HepG2 (cell line): ENCODE results near the gene PPP4C. TPM values are rescaled to one million over a fixed set of nuclear protein-coding genes. Genes with fewer than 3 reads are reported as not detected.

Experiments used
- DMAP1 ChIP-seq: IDR thresholded peaks from 2 replicates; pipeline ENCODE4 v1.6.1; 2016
- PTBP1 ChIP-seq: fragments of 200-400 bp; formaldehyde crosslinking; IDR thresholded peaks from 2 replicates; pipeline ENCODE4 v1.6.1; 2018; ENCODE audit warnings: low read length, low read depth; ENCODE audit not compliant: poor library complexity, severe bottlenecking
- ZNF572 ChIP-seq: sonication (generic); formaldehyde crosslinking; IDR thresholded peaks from 2 replicates; pipeline ENCODE4 v1.5.1; 2020; ENCODE audit warnings: mild to moderate bottlenecking, missing genetic modification reagents
- ZSCAN25 ChIP-seq: sonication (generic); formaldehyde crosslinking; IDR thresholded peaks from 2 replicates; pipeline ENCODE4 v1.8.0; 2022; ENCODE audit warnings: mild to moderate bottlenecking, missing genetic modification reagents
- polyA plus RNA-seq, 8 experiments: library from polyadenylated mRNA; depleted of rRNA in 3 of 8; stranded (reverse) in 7 of 8; unstranded in 1 of 8; fragments of >200 nt; fragmentation: Illumina TruSeq in 4 of 8; extraction: Trizol in 4 of 8; gene quantifications; 2 replicates each; pipeline versions ENCODE4 v1.2.1 to v1.2.3, GENCODE V29; 2011 to 2016; ENCODE audit warnings: low read depth in 4 of 8, missing spikeins in 1 of 8, mixed read lengths in 1 of 8; ENCODE audit not compliant: insufficient read depth in 1 of 8
- total RNA-seq, 5 experiments: library from RNA; depleted of rRNA; stranded (reverse); fragments of >200 nt; fragmentation: Illumina TruSeq; extraction: Trizol; gene quantifications; 2 replicates each; pipeline ENCODE4 v1.2.3, GENCODE V29; 2016; ENCODE audit warnings: low read depth in 1 of 5
- TF ChIP-seq, protein P1 (sequence below): sonication (generic); formaldehyde crosslinking; IDR thresholded peaks from 2 replicates; pipeline ENCODE4 v1.5.0; 2020; ENCODE audit warnings: mild to moderate bottlenecking, missing genetic modification reagents, moderate library complexity
- TF ChIP-seq, protein P2 (sequence below): sonication (generic); IDR thresholded peaks from 2 replicates; pipeline ENCODE4 v1.6.1; 2016; ENCODE audit warnings: low read depth, borderline replicate concordance
- TF ChIP-seq, protein P3 (sequence below): sonication (generic); formaldehyde crosslinking; IDR thresholded peaks from 2 replicates; pipeline ENCODE4 v1.4.0; 2020; ENCODE audit warnings: missing genetic modification reagents
- TF ChIP-seq, protein P4 (sequence below), 2 experiments: fragments of 450-650 bp in 1 of 2; sonication (generic) in 1 of 2; formaldehyde crosslinking in 1 of 2; IDR thresholded peaks; 2 replicates each; pipeline versions ENCODE4 v1.6.1 to v1.8.0; 2016 to 2022; ENCODE audit warnings: antibody characterized with exemption in 1 of 2, mild to moderate bottlenecking in 1 of 2, missing genetic modification reagents in 1 of 2
- TF ChIP-seq, protein P5 (sequence below): sonication (generic); formaldehyde crosslinking; IDR thresholded peaks from 2 replicates; pipeline ENCODE4 v1.8.0; 2022; ENCODE audit warnings: low read depth, missing genetic modification reagents
- TF ChIP-seq, protein P6 (sequence below): IDR thresholded peaks from 2 replicates; pipeline ENCODE4 v1.6.1; 2016; ENCODE audit warnings: control low read depth

The PPP4C gene
- total and polyA plus RNA-seq, 2 of the 13 experiments (the other 11 are each of a cell fraction or from before 2014, with no cell fraction given): 176 to 220 TPM

DNA sequence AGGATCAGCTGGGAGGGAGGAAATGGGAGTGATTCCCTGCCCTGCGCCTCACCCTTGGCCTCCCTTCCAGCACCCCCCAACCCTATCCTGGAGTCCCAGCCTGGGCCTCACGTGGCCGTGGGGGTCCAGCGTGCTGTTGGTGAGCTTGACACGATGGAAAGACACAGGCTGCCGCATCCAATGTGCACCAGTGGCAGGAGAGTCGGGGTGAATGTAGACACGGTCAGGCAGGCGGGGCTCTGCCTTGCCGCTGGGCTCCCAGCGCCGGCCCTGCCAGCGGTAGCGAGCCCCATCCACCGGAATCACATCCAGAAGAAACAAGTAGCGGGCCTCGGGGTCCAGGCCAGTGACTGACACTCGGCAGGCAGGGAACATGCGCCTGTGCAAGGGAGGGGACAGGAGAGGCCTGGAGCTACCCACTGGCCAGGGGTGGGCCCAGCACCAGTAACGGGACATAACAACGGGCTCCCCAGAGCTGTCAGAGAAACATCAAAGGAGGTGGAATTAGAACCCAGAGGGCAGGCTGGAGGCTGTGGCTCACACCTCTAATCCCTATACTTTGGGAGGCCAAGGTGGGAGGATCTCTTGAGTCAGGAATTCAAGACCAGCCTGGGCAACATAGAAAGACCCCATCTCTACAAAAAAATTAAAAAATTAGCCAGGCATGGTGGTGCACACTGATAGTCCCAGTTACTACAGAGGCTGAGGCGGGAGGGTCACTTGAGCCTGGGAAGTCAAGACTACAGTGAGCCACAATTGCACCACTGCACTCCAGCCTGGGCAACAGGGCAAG is 13.2 kb downstream of the PPP4C start (continued):
- TF ChIP-seq, protein P1, sequence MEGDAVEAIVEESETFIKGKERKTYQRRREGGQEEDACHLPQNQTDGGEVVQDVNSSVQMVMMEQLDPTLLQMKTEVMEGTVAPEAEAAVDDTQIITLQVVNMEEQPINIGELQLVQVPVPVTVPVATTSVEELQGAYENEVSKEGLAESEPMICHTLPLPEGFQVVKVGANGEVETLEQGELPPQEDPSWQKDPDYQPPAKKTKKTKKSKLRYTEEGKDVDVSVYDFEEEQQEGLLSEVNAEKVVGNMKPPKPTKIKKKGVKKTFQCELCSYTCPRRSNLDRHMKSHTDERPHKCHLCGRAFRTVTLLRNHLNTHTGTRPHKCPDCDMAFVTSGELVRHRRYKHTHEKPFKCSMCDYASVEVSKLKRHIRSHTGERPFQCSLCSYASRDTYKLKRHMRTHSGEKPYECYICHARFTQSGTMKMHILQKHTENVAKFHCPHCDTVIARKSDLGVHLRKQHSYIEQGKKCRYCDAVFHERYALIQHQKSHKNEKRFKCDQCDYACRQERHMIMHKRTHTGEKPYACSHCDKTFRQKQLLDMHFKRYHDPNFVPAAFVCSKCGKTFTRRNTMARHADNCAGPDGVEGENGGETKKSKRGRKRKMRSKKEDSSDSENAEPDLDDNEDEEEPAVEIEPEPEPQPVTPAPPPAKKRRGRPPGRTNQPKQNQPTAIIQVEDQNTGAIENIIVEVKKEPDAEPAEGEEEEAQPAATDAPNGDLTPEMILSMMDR (CRISPR knock-in tag): 0 out of 2 replicates have a peak, but pooled peaks have one; percentile 18
- TF ChIP-seq ZNF572 (CRISPR knock-in tag): peak; percentile 72; the same call in 1 of the 2 replicates
- TF ChIP-seq PTBP1: peak; percentile 41
- TF ChIP-seq, protein P2, sequence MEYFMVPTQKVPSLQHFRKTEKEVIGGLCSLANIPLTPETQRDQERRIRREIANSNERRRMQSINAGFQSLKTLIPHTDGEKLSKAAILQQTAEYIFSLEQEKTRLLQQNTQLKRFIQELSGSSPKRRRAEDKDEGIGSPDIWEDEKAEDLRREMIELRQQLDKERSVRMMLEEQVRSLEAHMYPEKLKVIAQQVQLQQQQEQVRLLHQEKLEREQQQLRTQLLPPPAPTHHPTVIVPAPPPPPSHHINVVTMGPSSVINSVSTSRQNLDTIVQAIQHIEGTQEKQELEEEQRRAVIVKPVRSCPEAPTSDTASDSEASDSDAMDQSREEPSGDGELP: peak; percentile 33; the same call in 1 of the 2 replicates
- TF ChIP-seq, protein P3, sequence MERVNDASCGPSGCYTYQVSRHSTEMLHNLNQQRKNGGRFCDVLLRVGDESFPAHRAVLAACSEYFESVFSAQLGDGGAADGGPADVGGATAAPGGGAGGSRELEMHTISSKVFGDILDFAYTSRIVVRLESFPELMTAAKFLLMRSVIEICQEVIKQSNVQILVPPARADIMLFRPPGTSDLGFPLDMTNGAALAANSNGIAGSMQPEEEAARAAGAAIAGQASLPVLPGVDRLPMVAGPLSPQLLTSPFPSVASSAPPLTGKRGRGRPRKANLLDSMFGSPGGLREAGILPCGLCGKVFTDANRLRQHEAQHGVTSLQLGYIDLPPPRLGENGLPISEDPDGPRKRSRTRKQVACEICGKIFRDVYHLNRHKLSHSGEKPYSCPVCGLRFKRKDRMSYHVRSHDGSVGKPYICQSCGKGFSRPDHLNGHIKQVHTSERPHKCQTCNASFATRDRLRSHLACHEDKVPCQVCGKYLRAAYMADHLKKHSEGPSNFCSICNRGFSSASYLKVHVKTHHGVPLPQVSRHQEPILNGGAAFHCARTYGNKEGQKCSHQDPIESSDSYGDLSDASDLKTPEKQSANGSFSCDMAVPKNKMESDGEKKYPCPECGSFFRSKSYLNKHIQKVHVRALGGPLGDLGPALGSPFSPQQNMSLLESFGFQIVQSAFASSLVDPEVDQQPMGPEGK (CRISPR knock-in tag): peak; percentile 38; the same call in 1 of the 2 replicates
- TF ChIP-seq, protein P4, sequence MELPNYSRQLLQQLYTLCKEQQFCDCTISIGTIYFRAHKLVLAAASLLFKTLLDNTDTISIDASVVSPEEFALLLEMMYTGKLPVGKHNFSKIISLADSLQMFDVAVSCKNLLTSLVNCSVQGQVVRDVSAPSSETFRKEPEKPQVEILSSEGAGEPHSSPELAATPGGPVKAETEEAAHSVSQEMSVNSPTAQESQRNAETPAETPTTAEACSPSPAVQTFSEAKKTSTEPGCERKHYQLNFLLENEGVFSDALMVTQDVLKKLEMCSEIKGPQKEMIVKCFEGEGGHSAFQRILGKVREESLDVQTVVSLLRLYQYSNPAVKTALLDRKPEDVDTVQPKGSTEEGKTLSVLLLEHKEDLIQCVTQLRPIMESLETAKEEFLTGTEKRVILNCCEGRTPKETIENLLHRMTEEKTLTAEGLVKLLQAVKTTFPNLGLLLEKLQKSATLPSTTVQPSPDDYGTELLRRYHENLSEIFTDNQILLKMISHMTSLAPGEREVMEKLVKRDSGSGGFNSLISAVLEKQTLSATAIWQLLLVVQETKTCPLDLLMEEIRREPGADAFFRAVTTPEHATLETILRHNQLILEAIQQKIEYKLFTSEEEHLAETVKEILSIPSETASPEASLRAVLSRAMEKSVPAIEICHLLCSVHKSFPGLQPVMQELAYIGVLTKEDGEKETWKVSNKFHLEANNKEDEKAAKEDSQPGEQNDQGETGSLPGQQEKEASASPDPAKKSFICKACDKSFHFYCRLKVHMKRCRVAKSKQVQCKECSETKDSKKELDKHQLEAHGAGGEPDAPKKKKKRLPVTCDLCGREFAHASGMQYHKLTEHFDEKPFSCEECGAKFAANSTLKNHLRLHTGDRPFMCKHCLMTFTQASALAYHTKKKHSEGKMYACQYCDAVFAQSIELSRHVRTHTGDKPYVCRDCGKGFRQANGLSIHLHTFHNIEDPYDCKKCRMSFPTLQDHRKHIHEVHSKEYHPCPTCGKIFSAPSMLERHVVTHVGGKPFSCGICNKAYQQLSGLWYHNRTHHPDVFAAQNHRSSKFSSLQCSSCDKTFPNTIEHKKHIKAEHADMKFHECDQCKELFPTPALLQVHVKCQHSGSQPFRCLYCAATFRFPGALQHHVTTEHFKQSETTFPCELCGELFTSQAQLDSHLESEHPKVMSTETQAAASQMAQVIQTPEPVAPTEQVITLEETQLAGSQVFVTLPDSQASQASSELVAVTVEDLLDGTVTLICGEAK (IDR thresholded peaks at IDR 0.05): no peak
- TF ChIP-seq, protein P4 (CRISPR knock-in tag; IDR thresholded peaks at IDR 0.05): peak; percentile 40; the same call in 1 of the 2 replicates
- TF ChIP-seq, protein P5, sequence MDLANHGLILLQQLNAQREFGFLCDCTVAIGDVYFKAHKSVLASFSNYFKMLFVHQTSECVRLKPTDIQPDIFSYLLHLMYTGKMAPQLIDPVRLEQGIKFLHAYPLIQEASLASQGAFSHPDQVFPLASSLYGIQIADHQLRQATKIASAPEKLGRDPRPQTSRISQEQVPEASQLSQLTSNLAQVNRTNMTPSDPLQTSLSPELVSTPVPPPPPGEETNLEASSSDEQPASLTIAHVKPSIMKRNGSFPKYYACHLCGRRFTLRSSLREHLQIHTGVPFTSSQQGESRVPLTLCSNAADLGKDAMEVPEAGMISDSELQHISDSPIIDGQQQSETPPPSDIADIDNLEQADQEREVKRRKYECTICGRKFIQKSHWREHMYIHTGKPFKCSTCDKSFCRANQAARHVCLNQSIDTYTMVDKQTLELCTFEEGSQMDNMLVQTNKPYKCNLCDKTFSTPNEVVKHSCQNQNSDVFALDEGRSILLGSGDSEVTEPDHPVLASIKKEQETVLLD (CRISPR knock-in tag): 0 out of 2 replicates have a peak, but pooled peaks have one; percentile 2
- 0 out of 2 replicates have a peak, but pooled peaks have one; percentile 45 for TF ChIP-seq ZSCAN25
- TF ChIP-seq, protein P6, sequence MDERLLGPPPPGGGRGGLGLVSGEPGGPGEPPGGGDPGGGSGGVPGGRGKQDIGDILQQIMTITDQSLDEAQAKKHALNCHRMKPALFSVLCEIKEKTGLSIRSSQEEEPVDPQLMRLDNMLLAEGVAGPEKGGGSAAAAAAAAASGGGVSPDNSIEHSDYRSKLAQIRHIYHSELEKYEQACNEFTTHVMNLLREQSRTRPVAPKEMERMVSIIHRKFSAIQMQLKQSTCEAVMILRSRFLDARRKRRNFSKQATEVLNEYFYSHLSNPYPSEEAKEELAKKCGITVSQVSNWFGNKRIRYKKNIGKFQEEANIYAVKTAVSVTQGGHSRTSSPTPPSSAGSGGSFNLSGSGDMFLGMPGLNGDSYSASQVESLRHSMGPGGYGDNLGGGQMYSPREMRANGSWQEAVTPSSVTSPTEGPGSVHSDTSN: no peak
- peak; percentile 37; the same call in 1 of the 2 replicates for TF ChIP-seq DMAP1 (CRISPR knock-in tag)
